Activated naive CD4-positive, alpha-beta T cell treated with anti-CD3 and anti-CD28 coated beads, Interleukin-2, amount 50 U/mL, for 72 hours (primary cell): ENCODE data around the gene UNC5CL. TPM values are rescaled to one million over a fixed set of nuclear protein-coding genes. Genes with fewer than 3 reads are reported as not detected.
A peak's percentile ranks its signal among the peaks of the same experiment; 100 is the strongest.
"Not testable (repeated sequence)": the region's sequence is repeated elsewhere in the genome, so short reads cannot be mapped to it uniquely, and the experiment has no call there.

Experiments
- ATAC-seq, 2 donors: fragments of 150-1000 bp; cut with Tn5 transposase; 2 replicates each; pipeline ENCODE4 v1.10.0; 2021; ENCODE audit warnings: mild to moderate bottlenecking in 2 of 2, moderate library complexity in 2 of 2
- DNase-seq, 2 donors: peaks; one replicate each; pipeline ENCODE4 v3.0.0; 2021 to 2022; ENCODE audit warnings: low spot score in 2 of 2
- H3K27ac Mint-ChIP-seq, 2 donors: one replicate each; pipeline ENCODE4 v1.8.0; 2022; ENCODE audit warnings: mild to moderate bottlenecking in 2 of 2, mixed read lengths in 2 of 2
- H3K36me3 Mint-ChIP-seq, 2 donors: one replicate each; pipeline ENCODE4 v1.8.0; 2022; ENCODE audit warnings: mixed read lengths in 2 of 2
- H3K9me3 Mint-ChIP-seq, 2 donors: one replicate each; pipeline ENCODE4 v1.8.0; 2022; ENCODE audit warnings: mixed read lengths in 2 of 2
- total RNA-seq, 2 donors: library from RNA; stranded (reverse); gene quantifications; one replicate each; pipeline ENCODE4 v1.2.3, GENCODE V29; 2022

The UNC5CL gene
- total RNA-seq, 2 donors from 2014 or later, result 2.8 to 5.1 TPM

DNA sequence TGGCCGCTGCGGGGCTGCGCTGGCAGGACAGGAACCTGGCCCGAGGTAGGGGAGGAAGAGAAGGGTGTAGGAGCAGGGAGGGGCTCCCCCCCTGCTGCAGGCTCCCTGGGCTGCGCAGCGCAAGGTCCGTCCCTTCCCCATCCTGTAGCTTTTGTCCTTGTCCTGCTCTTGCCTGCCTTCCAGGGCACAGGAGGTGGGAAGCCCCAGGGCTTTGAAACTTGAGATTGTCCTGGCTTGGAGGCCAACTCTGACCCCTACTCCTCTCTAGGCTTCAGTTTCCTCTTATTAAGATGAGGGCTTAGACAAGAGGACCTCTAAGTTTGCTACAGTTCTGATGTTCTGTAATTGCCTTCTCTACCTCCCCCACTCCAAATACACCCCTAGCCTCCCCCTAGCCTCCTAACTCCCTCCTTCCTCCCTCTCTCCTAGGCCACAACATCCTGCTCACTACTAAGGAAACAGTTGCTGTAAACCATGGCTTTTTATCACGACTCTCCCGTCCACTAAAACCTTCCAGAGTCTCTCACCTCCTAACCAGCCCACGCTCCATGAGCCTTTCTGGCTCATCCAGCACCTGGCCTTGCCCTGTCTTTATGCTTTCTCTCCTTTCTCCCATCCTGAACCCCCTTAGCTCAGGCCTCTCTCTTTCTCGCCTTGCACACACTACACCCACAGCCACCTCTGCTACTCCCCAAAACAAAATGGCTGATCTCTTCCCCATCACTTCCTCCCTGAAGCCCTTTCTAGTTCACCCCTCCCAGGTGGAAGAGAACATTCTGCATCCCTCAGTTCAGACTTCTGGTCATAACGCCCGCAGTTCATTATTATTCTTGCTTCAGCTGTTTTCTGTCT, 10.2 kb downstream of the UNC5CL start:
- Mint-ChIP-seq H3K36me3 (no peaks in the 10 kb centered on the region), H3K27ac (peak overlapping the region; percentile 77 to 90), H3K9me3 (no peaks in the 10 kb centered on the region)
- peak in 1 of 2 donors; percentile 11 for DNase-seq
- peak; percentile 39 to 68 for ATAC-seq

DNA sequence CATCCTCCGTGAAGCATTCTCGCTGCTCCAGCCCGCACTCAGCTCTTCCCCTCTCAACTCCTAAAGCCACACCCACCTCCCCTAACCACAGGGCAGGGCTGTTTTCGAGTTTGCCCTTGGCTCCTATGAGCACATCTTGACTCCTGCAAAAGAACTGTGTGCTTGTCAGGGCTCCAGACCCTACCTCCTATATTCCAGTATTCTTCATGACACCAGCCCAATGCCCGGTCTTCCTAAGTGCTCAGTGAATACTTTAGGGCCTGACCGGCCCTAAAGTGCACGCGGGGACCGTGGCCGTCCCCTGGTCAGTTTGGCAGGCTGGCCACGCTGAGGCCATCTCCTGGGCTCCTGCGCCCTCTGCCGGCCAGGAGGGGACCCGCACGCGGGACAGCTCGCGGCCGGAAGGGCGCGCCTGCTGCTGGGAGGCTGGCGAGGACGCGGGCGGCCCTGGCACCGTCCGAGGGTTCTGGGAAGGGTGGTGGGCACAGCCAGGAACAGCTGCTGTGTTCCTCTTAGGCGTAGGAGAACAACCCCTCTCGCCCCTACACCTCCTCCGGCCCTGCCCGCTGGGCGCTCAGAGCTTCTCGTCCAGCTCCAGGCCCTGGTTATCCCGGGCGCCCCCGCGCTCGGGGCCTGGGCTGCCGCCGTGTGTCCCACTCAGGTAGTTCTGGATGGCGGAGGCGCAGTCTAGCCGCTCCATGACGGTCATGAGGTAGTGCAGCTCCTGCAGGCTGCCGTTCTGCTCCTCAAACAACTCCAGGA, 11.0 kb downstream of the UNC5CL start:
- Mint-ChIP-seq H3K9me3 (no peaks in the 10 kb centered on the region), H3K27ac (peak overlapping the region; percentile 77 to 96), H3K36me3 (no peaks in the 10 kb centered on the region)
- ATAC-seq, result peak; percentile 90
- DNase-seq, result peak; percentile 86 to 91

DNA sequence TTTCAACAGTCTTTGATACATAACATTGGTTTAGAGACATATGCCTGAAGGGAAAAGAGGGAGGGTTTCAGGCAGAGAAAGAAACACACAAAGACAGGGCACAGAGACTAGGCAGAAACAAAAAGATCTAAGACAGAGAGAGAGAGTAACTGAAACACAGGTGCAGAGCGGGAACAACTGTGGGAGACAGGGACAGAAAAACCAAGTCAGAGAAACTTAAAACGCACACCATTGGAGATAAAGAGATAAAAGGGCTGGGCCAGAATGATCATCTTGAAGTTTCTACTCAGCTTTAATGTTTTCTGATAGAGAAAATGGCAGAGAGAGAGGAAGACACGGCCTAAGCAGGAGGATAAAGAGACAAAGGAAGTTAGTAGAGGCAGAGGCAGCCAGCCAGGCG, 11.8 kb downstream of the UNC5CL start:
- no peak for ATAC-seq
- no peak for DNase-seq
- H3K27ac Mint-ChIP-seq, result peak overlapping the region; percentile 77 to 96
- H3K9me3 Mint-ChIP-seq, result no peaks in the 10 kb centered on the region
- H3K36me3 Mint-ChIP-seq, result no peaks in the 10 kb centered on the region

DNA sequence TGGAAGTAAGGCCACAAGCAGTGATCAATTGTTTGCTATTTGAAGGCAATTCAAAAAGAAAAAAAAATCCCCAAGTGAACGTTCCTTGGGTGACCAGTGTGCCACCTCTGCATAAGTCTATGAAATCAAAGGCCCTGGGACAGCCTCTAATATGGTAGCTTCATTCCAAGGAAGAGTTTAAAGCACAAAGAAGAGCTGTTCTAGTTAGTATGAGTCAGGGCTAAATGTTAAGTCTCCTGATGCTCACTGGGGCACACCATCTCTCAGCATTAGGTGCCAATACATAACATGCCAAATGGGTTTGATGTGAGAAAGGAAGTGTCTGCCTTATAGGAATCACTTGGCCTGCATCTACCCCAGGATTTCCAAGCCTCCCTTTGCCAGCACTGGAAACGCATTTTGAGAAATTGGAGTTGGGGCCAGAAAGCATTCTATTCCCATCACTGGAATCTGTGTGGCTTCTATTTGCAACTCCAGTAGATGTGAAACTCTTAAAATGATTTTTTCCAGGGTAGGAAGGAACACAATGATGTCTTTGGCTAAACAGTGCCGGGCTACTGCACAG, 13.0 kb downstream of the UNC5CL start:
- no peaks in the 10 kb centered on the region for H3K9me3 Mint-ChIP-seq
- no peak overlapping the region for H3K27ac Mint-ChIP-seq
- DNase-seq (no peak), ATAC-seq (no peak)
- no peaks in the 10 kb centered on the region for H3K36me3 Mint-ChIP-seq

DNA sequence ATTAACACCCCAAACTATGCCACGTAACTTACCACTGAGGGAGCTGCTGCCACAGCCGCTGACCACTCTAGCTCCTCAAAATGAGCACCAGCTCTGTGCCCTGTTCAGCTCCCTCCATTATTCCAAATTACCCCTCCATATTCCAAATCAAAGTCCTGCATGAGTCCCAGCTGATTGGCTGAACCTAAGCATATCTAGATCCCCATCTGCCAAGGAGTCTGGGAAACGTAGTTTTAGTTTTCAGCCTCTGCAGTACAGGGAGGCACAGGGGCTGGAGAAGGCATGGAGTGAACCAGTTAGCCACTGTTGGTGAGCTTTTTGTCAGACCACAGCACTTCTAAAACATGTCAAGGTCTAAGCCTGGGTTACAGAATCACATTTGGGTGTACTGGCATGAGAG, 15.9 kb downstream of the UNC5CL start:
- DNase-seq, result no peak
- Mint-ChIP-seq H3K27ac (no peak overlapping the region), H3K36me3 (no peaks in the 10 kb centered on the region), H3K9me3 (no peaks in the 10 kb centered on the region)
- ATAC-seq, result no peak

DNA sequence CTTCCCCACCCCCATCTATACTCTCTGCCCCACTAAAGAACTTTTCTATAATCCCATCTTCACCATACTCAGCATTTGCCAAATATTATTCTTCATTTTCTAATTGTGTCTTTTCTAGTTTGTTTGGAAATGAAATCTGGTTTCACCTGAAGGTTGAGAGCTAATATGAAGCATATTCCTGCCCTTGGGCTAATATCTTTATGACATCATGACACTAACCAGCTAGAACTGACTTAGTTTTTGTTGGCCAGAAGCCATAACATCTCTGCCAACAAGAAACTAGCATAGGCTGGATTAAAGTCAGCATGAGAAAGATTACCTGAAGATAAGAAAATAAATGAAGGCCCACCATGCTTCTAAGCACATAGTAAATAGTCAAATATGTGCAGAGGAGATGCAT, 16.7 kb downstream of the UNC5CL start:
- ATAC-seq, result no peak
- no peaks in the 10 kb centered on the region for H3K36me3 Mint-ChIP-seq
- H3K27ac Mint-ChIP-seq, result no peak overlapping the region
- no peaks in the 10 kb centered on the region for H3K9me3 Mint-ChIP-seq
- no peak for DNase-seq

DNA sequence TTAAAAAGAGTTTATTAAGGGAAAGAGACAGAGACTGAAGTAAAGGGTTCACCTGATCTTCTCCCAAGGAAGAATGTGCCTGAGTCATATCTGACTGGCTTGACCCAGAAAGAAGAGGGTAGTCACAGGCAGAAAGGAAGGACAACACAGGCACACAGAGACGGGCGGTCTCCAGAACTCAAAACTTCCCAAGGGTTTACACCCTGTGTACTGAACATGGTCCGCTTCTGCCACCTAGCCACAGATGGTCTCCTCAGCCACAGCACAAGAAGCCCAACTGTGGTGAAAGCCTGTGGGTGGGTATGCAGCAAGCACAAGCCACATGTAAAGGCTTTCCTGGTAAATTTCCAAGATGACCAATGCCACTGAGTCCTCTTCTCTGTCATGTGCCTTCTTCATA, 17.2 kb downstream of the UNC5CL start:
- ATAC-seq (no peak), DNase-seq (no peak)
- no peaks in the 10 kb centered on the region for H3K9me3 Mint-ChIP-seq

DNA sequence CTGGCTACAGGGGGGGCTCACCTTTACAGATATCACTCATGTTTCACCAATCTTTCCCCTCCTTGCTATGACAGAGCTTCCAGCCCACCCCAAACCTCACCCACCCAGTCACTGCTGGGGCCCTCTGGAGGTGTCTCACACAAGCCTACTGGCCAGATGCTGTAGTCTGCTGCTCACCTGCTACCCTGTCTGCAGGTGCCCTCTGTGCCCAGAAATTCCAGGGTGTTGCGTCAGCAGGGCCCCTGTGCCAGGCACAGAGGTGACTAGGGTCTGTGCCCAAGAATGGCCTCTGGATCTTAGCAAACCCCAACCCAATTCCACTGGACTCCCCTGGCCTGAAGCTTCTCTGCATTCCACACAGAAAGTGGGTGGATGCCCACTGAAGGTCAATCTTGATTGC, 21.4 kb downstream of the UNC5CL start:
- no peak for ATAC-seq
- no peaks in the 10 kb centered on the region for H3K9me3 Mint-ChIP-seq
- no peaks in the 10 kb centered on the region for H3K36me3 Mint-ChIP-seq
- no peak for DNase-seq
- H3K27ac Mint-ChIP-seq, result no peak overlapping the region

More for the DNA sequence above, 17.2 kb downstream of the UNC5CL start:
- H3K27ac Mint-ChIP-seq, result no peak overlapping the region
- no peaks in the 10 kb centered on the region for H3K36me3 Mint-ChIP-seq

DNA sequence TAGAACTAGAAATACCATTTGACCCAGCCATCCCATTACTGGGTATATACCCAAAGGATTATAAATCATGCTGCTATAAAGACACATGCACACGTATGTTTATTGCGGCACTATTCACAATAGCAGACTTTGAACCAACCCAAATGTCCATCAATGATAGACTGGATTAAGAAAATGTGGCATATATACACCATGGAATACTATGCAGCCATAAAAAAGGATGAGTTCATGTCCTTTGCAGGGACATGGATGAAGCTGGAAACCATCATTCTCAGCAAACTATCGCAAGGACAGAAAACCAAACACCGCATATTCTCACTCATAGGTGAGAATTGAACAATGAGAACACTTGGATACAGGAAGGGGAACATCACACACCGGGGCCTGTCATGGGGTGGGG, 23.2 kb downstream of the UNC5CL start:
- not testable (repeated sequence) for H3K9me3 Mint-ChIP-seq, ATAC-seq, H3K36me3 Mint-ChIP-seq, H3K27ac Mint-ChIP-seq, DNase-seq

DNA sequence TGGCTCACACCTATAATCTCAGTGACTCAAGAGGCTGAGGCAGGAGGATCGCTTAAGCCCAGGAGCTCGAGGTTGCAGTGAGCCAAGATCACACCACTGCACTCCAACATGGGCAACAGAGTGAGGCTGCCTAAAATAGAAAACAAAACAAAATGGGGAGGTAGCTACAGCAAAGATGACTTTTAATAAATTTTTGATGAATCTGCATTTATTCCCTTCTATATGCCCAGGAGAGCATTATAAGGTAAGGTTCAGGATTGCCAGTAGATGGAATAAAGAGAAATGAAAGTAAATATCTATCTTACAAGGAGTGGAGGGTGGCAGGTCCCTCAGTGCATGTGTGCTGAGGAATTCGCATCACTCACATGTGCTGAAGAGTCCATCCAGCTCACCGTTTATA, 24.2 kb downstream of the UNC5CL start:
- Mint-ChIP-seq H3K9me3 (no peaks in the 10 kb centered on the region), H3K27ac (no peak overlapping the region), H3K36me3 (no peaks in the 10 kb centered on the region)
- no peak for ATAC-seq
- DNase-seq, result no peak

DNA sequence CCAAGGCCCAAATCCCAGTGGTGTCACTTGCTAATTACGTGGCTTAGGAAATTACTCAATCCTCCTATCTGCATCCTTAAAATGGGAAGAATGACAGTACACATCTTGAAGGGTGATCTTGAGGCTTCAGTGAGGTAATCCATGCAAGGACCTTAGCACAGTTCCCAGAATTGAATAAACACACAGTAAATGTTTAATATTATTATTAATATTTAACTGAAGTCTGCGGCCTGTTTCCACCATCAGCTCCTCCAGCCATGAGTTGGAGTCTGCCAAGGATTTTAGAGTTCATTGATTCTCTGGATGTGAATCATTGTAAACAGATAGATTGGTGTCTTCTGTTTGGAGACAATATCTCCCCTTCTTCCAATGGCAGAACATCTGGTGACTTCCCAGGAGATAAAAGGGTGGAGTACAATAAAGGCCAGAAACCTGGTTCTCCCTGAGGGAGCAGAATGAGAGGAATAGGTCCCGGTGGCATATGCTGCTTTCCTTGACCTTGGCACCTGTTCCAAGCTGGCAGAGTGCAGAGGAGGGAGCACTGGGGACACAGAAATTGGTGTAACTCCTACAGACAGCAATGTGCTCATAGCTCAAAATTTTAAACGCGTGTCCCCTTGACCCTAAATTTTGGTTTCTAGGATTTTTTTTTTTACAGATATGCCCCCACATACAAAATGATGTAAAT, 25.4 kb downstream of the UNC5CL start:
- ATAC-seq, result no peak
- Mint-ChIP-seq H3K27ac (no peak overlapping the region), H3K9me3 (no peaks in the 10 kb centered on the region), H3K36me3 (no peaks in the 10 kb centered on the region)
- DNase-seq, result no peak

DNA sequence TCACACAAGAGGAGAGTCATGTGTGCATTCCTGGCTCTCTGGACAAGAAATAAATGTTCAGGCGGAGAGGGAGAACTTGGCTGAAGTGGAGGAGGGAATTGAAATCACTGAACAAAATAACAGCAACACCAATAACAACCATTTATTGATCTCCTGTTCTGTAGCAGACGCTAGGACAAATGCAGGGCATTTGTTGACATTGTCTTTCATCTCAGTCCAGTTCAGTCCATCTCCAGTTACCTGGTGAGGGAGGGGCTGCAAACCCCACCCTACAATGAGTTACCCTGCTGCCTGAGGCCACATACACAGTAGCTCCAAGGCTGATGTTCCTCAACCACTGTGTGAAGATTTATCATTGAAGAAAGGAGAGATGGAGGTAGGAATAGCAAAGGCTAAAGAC, 27.3 kb downstream of the UNC5CL start:
- no peak overlapping the region for H3K27ac Mint-ChIP-seq
- no peaks in the 10 kb centered on the region for H3K9me3 Mint-ChIP-seq
- ATAC-seq, result no peak
- DNase-seq, result no peak
- no peaks in the 10 kb centered on the region for H3K36me3 Mint-ChIP-seq

DNA sequence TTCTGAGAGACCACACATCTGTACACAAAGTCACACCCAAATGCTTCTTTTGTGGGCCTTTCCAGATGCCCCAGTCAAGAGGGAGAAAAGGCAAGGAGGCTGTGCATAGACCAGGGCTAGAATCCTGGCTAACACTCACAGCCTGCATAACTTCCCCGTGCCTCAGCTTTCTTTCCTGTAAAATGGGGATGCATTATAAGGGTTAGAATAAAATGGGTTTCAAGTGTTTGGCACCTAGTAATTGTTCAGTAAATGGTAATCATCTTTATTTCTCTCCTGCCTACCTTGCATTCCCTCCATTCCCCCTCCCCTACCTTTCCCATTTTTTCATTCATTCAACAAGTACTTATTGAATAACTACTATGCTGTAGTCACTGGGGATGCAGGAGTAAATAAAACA, 29.4 kb downstream of the UNC5CL start:
- Mint-ChIP-seq H3K27ac (no peak overlapping the region), H3K36me3 (no peaks in the 10 kb centered on the region), H3K9me3 (no peaks in the 10 kb centered on the region)
- no peak for ATAC-seq
- DNase-seq, result no peak

DNA sequence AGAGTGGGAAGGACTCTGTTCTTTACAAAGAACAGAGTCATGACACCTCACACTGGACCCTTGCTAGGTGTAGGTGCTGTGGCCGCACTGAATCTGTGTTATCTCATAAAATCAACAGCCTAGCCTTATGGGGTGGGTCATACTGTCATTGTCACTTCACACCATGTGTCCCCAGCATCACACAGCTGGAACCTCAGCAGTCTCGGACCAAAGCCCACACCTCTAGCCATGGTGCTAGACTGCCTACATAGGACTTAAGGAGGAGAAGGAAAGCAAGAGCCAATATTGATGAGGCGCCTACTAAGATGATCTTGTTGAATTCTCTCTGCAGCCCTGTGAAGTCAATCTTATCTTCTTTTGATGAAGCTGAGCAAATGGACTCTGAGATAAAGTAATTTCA, 31.0 kb downstream of the UNC5CL start:
- ATAC-seq (no peak), DNase-seq (no peak)
- H3K27ac Mint-ChIP-seq, result no peak overlapping the region
- no peaks in the 10 kb centered on the region for H3K9me3 Mint-ChIP-seq
- H3K36me3 Mint-ChIP-seq, result no peaks in the 10 kb centered on the region

DNA sequence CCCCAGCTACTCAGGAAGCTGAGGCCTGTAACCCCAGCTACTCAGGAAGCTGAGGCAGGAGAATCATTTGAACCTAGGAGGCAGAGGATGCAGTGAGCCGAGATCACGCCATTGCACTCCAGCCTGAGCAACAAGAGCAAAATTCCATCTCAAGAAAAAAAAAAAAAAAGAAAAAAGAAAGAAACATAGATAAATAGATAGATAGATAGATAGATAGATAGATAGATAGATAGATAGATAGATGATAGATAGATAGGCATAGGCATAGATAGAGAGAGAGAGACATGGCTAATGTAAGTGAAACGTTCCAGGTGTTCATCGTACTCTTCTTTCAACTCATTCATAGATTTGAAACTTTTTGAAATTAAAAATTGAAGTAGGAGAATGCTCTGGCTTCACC, 32.0 kb downstream of the UNC5CL start:
- H3K9me3 Mint-ChIP-seq, DNase-seq, H3K27ac Mint-ChIP-seq, ATAC-seq, H3K36me3 Mint-ChIP-seq: not testable (repeated sequence)

DNA sequence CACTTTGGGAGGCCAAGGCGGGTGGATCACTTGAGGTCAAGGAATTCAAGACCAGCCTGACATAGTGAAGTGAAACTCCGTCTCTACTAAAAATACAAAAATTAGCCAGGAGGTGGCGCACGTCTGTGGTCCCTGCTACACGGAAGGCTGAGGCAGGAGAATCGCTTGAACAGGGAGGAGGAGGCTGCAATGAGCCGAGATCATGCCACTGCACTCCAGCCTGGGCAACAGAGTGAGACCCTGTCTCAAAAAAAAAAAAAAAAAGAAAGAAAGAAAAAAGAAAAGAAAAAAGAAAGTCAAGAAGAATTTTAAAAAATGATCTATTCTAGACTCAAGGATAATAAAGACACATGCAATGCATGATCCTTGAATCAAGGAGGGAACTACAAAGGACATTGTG, 32.8 kb downstream of the UNC5CL start:
- ATAC-seq, result peak; percentile 68 to 78
- not testable (repeated sequence) for H3K9me3 Mint-ChIP-seq, H3K36me3 Mint-ChIP-seq, H3K27ac Mint-ChIP-seq
- DNase-seq, result peak in 1 of 2 donors; percentile 69

DNA sequence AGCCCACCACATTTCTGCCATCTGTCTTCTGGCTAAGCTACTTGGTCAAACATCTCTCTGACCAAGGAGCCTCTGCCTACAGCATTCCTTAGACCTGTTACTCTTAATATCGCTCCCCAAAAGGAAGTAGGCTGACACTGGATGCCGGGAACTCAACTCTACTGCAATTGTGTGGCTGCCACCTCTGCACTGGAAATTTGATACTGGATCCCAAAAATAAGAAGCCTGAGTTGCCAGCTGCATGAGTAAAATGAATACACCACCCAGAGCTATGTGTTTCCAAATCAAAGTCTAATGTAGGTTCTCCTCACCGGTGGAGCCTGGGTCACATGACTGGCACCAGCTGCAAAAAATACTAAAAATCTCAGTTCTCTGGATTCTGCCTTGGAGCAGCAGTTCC, 36.9 kb downstream of the UNC5CL start:
- no peaks in the 10 kb centered on the region for H3K9me3 Mint-ChIP-seq
- no peaks in the 10 kb centered on the region for H3K36me3 Mint-ChIP-seq
- ATAC-seq (no peak), DNase-seq (no peak)
- H3K27ac Mint-ChIP-seq, result no peak overlapping the region
